ENCODE data around the gene COL25A1.

The COL25A1 gene

GRCh38 chr4:109049926-109050325 is 252.5 kb downstream of the COL25A1 start:
- TF ChIP-seq, protein P1, sequence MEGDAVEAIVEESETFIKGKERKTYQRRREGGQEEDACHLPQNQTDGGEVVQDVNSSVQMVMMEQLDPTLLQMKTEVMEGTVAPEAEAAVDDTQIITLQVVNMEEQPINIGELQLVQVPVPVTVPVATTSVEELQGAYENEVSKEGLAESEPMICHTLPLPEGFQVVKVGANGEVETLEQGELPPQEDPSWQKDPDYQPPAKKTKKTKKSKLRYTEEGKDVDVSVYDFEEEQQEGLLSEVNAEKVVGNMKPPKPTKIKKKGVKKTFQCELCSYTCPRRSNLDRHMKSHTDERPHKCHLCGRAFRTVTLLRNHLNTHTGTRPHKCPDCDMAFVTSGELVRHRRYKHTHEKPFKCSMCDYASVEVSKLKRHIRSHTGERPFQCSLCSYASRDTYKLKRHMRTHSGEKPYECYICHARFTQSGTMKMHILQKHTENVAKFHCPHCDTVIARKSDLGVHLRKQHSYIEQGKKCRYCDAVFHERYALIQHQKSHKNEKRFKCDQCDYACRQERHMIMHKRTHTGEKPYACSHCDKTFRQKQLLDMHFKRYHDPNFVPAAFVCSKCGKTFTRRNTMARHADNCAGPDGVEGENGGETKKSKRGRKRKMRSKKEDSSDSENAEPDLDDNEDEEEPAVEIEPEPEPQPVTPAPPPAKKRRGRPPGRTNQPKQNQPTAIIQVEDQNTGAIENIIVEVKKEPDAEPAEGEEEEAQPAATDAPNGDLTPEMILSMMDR (IDR thresholded peaks at IDR 0.05; ENCODE audit: low read depth, low read length), result no peak
- DNase-seq (ENCODE audit: extremely low read depth, low read depth), result no peak

DNA sequence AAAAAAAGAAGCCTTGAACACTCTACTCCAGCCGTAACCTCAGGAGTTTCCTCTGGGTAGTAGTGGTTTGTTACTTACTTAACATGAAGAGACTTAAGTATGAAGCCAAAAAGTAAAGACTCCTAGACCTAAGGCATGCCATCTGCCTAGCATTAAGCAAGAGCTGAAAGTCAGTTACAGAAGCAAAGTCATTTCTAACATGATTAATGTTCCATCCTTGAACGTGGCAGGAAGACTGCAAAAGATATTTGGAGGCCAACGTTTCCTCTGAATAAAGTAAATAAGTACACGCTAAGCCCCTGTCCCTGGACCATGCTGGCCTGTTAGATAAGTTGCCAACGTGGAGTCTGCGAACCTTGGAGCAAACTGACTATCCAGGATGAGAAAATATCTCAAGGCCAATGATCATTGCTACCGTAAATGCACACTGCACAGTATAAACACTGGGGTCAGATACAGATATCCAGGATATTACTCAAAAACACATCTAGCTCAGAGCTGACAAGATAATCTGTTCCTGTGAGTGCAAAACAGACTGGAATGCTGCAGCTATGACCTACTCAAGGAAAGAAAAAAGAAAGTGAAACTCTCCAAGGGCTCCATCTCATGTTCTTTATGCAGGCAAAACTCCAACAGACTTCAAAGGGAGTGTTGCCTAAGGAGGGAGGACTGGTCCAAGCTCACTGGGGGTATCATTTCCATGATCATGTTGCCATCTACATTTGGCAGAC is 255.8 kb downstream of the COL25A1 start:
- TF ChIP-seq, protein P1 (IDR thresholded peaks at IDR 0.05; ENCODE audit: low read depth, low read length), result no peak
- no peak for DNase-seq (ENCODE audit: extremely low read depth, low read depth)

DNA sequence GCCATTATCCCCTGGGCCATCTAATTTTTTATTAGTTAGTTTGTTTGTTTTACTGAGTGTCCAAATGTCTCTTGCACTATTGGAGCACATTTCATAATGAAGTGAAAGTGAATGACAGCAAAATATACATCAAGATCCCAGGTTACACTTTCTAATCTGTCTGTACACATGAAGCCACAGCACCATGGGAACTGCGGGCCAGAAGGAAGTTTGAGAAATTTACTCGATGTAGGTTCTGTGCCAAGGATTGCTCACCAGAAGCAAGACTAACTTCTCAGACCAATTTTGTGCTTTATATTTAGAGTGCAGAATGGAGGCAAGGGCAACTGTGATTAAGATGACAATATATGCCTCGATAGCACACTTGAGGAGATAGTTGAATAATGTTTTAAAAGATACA is 258.0 kb downstream of the COL25A1 start:
- TF ChIP-seq, protein P1 (IDR thresholded peaks at IDR 0.05; ENCODE audit: low read depth, low read length), result no peak
- DNase-seq (ENCODE audit: extremely low read depth, low read depth), result no peak

DNA sequence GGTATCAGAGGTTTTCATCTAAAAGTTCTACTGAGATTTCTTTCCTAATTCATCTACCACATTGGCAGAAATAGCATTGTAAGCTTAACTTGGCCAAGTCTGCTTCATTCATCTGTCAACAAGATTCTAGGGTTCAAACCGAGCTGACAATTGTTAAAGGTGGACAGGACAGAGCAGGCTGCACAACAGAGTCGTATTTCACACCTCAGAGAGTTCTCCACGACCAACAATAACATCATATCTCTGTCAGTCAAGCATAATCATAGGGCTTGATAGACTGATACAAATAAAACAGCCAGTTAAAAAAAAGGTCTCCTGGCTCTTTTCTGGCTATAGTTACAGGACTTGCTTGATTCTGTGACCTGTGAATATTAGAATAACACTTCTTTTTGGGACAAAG is 259.2 kb downstream of the COL25A1 start:
- no peak for DNase-seq (ENCODE audit: extremely low read depth, low read depth)
- TF ChIP-seq, protein P1 (IDR thresholded peaks at IDR 0.05; ENCODE audit: low read depth, low read length), result no peak

- TF ChIP-seq, protein P1 (IDR thresholded peaks at IDR 0.05; ENCODE audit: low read depth, low read length), result no peak
- no peak for DNase-seq (ENCODE audit: extremely low read depth, low read depth)
Observed at GRCh38 chr4:109041463-109042360, 260.7 kb downstream of the COL25A1 start.

- TF ChIP-seq, protein P1 (IDR thresholded peaks at IDR 0.05; ENCODE audit: low read depth, low read length), result no peak
- no peak for DNase-seq (ENCODE audit: extremely low read depth, low read depth)
Observed at GRCh38 chr4:109040441-109040840, 262.0 kb downstream of the COL25A1 start.

- TF ChIP-seq, protein P1 (IDR thresholded peaks at IDR 0.05; ENCODE audit: low read depth, low read length), result no peak
Observed at GRCh38 chr4:109037026-109037425, 265.4 kb downstream of the COL25A1 start.

More at GRCh38 chr4:109037026-109037425, 265.4 kb downstream of the COL25A1 start:
- DNase-seq (ENCODE audit: extremely low read depth, low read depth), result no peak
